ENCODE results near the gene LMO7. TPM values are rescaled to one million over a fixed set of nuclear protein-coding genes. Genes with fewer than 3 reads are reported as not detected.

The LMO7 gene
- total and polyA plus RNA-seq, 2 of the 8 experiments (the other 6 are each of a cell fraction or from before 2014, with no cell fraction given): 8.1 to 28.3 TPM

DNA sequence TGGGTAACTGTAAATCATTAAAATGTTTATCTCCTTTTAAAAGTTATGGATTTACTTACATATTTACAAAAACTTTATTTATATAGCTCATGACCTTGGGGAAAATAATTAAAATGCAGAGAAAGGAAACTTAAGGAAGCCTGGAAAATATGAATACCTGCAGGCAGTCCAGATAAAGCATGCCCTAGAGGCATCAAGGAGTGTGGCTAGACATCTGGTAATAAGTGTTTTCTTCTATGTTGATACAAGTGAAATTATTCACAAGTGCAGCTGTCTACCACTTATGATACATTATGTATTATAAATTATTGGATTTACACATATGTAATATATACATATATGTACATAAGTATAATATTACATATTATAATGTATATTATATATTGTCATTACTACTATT is 207.9 kb downstream of the LMO7 start:
- H3K23ac ChIP-seq (ENCODE audit: insufficient read length): no peak overlapping the region
- no peak overlapping the region for H2BK120ac ChIP-seq (replicated peaks; ENCODE audit: low read depth, low read length)
- H2AFZ ChIP-seq (ENCODE audit: low read length): no peak overlapping the region
- no peak overlapping the region for H2AK5ac ChIP-seq (ENCODE audit: low read depth, low read length)
- DNase-seq (ENCODE audit: low read depth in 1 of 2, low spot score in 2 of 2) (no peak), FAIRE-seq (no peak)
- no peak overlapping the region for H3K4ac ChIP-seq (replicated peaks; ENCODE audit: insufficient read length, low read depth, low read length)
- no peaks in the 10 kb centered on the region for H3K27me3 ChIP-seq (replicated peaks in 1 of 4; ENCODE audit: control insufficient read depth in 3 of 4, extremely low read depth in 1 of 4, insufficient read depth in 3 of 4, low read length in 3 of 4)
- H3K27ac ChIP-seq (ENCODE audit: low read depth, low read length): no peak overlapping the region
- no peaks in the 10 kb centered on the region for H4K20me1 ChIP-seq (replicated peaks in 1 of 2; ENCODE audit: control insufficient read depth in 1 of 2, insufficient read depth in 2 of 2, low read length in 2 of 2)
- no peak overlapping the region for H2BK5ac ChIP-seq (ENCODE audit: low read depth, low read length)
- H3K9me3 ChIP-seq (ENCODE audit: insufficient read depth in 2 of 2, low read depth in 1 of 2, low read length in 1 of 2): no peaks in the 10 kb centered on the region
- H3K9ac ChIP-seq (replicated peaks in 1 of 4; ENCODE audit: extremely low read depth in 1 of 4, low read depth in 3 of 4, low read length in 3 of 4): no peak overlapping the region
- H3K56ac ChIP-seq (replicated peaks; ENCODE audit: insufficient read length, low read depth, low read length): no peak overlapping the region
- CTCF ChIA-PET (ENCODE audit: partially characterized antibody): interaction anchor here (0.8 to 1.3 kb wide), 2 partner anchors 26 to 94 kb away, joined by 3 read pairs; no protein-coding TSS in a partner anchor
- no peak overlapping the region for H4K8ac ChIP-seq (ENCODE audit: extremely low read depth, insufficient read depth, low read length)
- H2BK20ac ChIP-seq (ENCODE audit: low read length): no peak overlapping the region
- no peaks in the 10 kb centered on the region for H3K4me1 ChIP-seq (replicated peaks in 1 of 4; ENCODE audit: control insufficient read depth in 3 of 4, insufficient read depth in 4 of 4, low read length in 3 of 4)
- H3K79me2 ChIP-seq (ENCODE audit: control insufficient read depth in 1 of 2, insufficient read depth in 2 of 2, low read length in 2 of 2): no peaks in the 10 kb centered on the region
- no peaks in the 10 kb centered on the region for H3K23me2 ChIP-seq (ENCODE audit: low read depth, low read length)
- H3K4me3 ChIP-seq (ENCODE audit: extremely low read depth in 1 of 4, insufficient read depth in 2 of 4, low read depth in 3 of 4, low read length in 4 of 4): no peak overlapping the region
- peaks cover 0 to 8% (median 1%) of the 10 kb centered on the region in 4 experiments; a peak in 3 of 8 replicates for H3K36me3 ChIP-seq (ENCODE audit: control insufficient read depth in 2 of 4, insufficient read depth in 4 of 4, low read length in 3 of 4)
- H3K14ac ChIP-seq (ENCODE audit: insufficient read length): no peak overlapping the region
- no peak overlapping the region for H2BK15ac ChIP-seq (ENCODE audit: low read length)
- H3K79me1 ChIP-seq (ENCODE audit: low read depth, low read length): no peaks in the 10 kb centered on the region
- H2BK12ac ChIP-seq (ENCODE audit: low read depth, low read length): no peak overlapping the region
- H3K4me2 ChIP-seq (ENCODE audit: insufficient read depth in 1 of 2, low read depth in 2 of 2, low read length in 2 of 2): no peak overlapping the region
- POLR2A ChIA-PET (ENCODE audit: partially characterized antibody): no interaction called here
- H3K18ac ChIP-seq (ENCODE audit: extremely low read depth, low read length): no peak overlapping the region
- no peak overlapping the region for H4K91ac ChIP-seq (replicated peaks; ENCODE audit: insufficient read length, low read length)
- no peak overlapping the region for H4K5ac ChIP-seq (ENCODE audit: insufficient read length, low read depth, low read length)
- TF ChIP-seq FOSL1 (IDR thresholded peaks at IDR 0.05; ENCODE audit: insufficient read depth, low read depth, low read length): no peak
- no peak for TF ChIP-seq NANOG (IDR thresholded peaks at IDR 0.05; ENCODE audit: insufficient read depth, low read depth, low read length, poor library complexity, severe bottlenecking)
- TF ChIP-seq BRCA1 (IDR thresholded peaks at IDR 0.05; ENCODE audit: low read depth, low read length): no peak
- TF ChIP-seq, protein P1, sequence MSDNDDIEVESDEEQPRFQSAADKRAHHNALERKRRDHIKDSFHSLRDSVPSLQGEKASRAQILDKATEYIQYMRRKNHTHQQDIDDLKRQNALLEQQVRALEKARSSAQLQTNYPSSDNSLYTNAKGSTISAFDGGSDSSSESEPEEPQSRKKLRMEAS (IDR thresholded peaks at IDR 0.05): no peak
- TF ChIP-seq SRF (IDR thresholded peaks at IDR 0.05; ENCODE audit: low read depth, low read length): no peak
